Epithelial cell of proximal tubule (primary cell): Measurements from ENCODE around the gene TUBB1. TPM values are rescaled to one million over a fixed set of nuclear protein-coding genes. Genes with fewer than 3 reads are reported as not detected.

ENCODE experiments used
- DNase-seq: peaks from one replicate; pipeline ENCODE4 v3.0.0-alpha.2; 2011; ENCODE audit warnings: low read depth
- H3K4me3 ChIP-seq: 2 replicates; pipeline ENCODE4 v1.5.1; 2011; ENCODE audit warnings: low read depth, mild to moderate bottlenecking, low read length
- CTCF ChIP-seq: conservative IDR thresholded peaks from 2 replicates; pipeline ENCODE4 v1.5.1; 2012; ENCODE audit warnings: low read depth, mild to moderate bottlenecking, low read length
- total RNA-seq: library from RNA; depleted of rRNA; stranded (reverse); fragments of >200 nt; gene quantifications from 2 replicates; pipeline ENCODE4 v1.2.3, GENCODE V29; 2015

Gene TUBB1
- total RNA-seq, 1 donor from 2014 or later, result not detected

GRCh38 chr20:59022754-59023153 lies 3.5 kb downstream of the TUBB1 start:
- DNase-seq, result no peak
- no peak for TF ChIP-seq CTCF
- no peak overlapping the region for H3K4me3 ChIP-seq

- no peak overlapping the region for H3K4me3 ChIP-seq
- TF ChIP-seq CTCF, result no peak
- no peak for DNase-seq
These were observed 4.4 kb downstream of the TUBB1 start for GRCh38 chr20:59023616-59024015.

GRCh38 chr20:59024111-59024530 lies 4.9 kb downstream of the TUBB1 start:
- TF ChIP-seq CTCF, result no peak
- no peak overlapping the region for H3K4me3 ChIP-seq
- no peak for DNase-seq

- H3K4me3 ChIP-seq, result no peak overlapping the region
- TF ChIP-seq CTCF, result no peak
These were observed 5.9 kb downstream of the TUBB1 start for GRCh38 chr20:59025086-59025485.

GRCh38 chr20:59025511-59025910 lies 6.3 kb downstream of the TUBB1 start:
- DNase-seq, result no peak
- no peak for TF ChIP-seq CTCF
- H3K4me3 ChIP-seq, result no peak overlapping the region

More at GRCh38 chr20:59025086-59025485, 5.9 kb downstream of the TUBB1 start:
- DNase-seq, result no peak

GRCh38 chr20:59026904-59027740 lies 7.9 kb downstream of the TUBB1 start:
- no peak for DNase-seq
- H3K4me3 ChIP-seq, result no peak overlapping the region
- no peak for TF ChIP-seq CTCF

GRCh38 chr20:59027741-59028320 lies 8.6 kb downstream of the TUBB1 start:
- no peak overlapping the region for H3K4me3 ChIP-seq
- no peak for DNase-seq

More at GRCh38 chr20:59027741-59028320, 8.6 kb downstream of the TUBB1 start:
- TF ChIP-seq CTCF, result no peak
